Left lung (tissue), 10 donors: ENCODE measurements around the gene TSPYL2. TPM values are rescaled to one million over a fixed set of nuclear protein-coding genes. Genes with fewer than 3 reads are reported as not detected.

Experiments used
- ATAC-seq: fragments of 200-7000 bp; cut with Tn5 transposase; one replicate; pipeline ENCODE4 v1.9.1; 2020; ENCODE audit warnings: moderate library complexity
- DNase-seq, 4 donors: peaks; one replicate each; pipeline ENCODE4 v3.0.0-alpha.2; 2013 to 2020
- H3K27ac ChIP-seq, 2 donors: fragments of 200-600 bp; sonication (generic) in 1 of 2; one replicate each; pipeline versions ENCODE4 v1.5.0 to v1.8.0; 2020 to 2021
- H3K27me3 ChIP-seq, 2 donors: fragments of 200-600 bp; sonication (generic) in 1 of 2; one replicate each; pipeline versions ENCODE4 v1.5.0 to v1.8.0; 2020 to 2021
- H3K36me3 ChIP-seq, 2 donors: fragments of 200-600 bp; sonication (generic) in 1 of 2; one replicate each; pipeline versions ENCODE4 v1.5.0 to v1.8.0; 2020 to 2021
- H3K4me1 ChIP-seq, 2 donors: fragments of 200-600 bp; one replicate each; pipeline ENCODE4 v1.8.0; 2021
- H3K4me3 ChIP-seq, 2 donors: fragments of 200-600 bp; sonication (generic) in 1 of 2; one replicate each; pipeline versions ENCODE4 v1.5.0 to v1.8.0; 2020 to 2021; ENCODE audit warnings: mild to moderate bottlenecking in 1 of 2
- H3K9me3 ChIP-seq, 2 donors: fragments of 200-600 bp; sonication (generic) in 1 of 2; one replicate each; pipeline versions ENCODE4 v1.5.0 to v1.8.0; 2020 to 2021
- intact Hi-C, 2 donors: fragments of 100-400 bp; cut with DNase I; formaldehyde crosslinking; loops; one replicate each; pipeline versions ENCODE4 v1.11.2 to v1.14.2; 2022
- polyA plus RNA-seq, 6 donors: library from polyadenylated mRNA; unstranded; fragments of 120-200 nt; gene quantifications; one replicate each; pipeline ENCODE4 v1.2.1, GENCODE V29; 2013; ENCODE audit not compliant: insufficient read length in 6 of 6
- total RNA-seq, 2 donors: library from RNA; stranded (reverse); fragmentation: NEBNext Ultra II Directional; extraction: Animal tissue kit (Norgen Biotek cat#: 25700); gene quantifications; one replicate each; pipeline ENCODE4 v1.2.1, GENCODE V29; 2021
- TF ChIP-seq, protein P1 (sequence below), 2 donors: fragments of 200-600 bp; sonication (generic) in 1 of 2; IDR thresholded peaks; one replicate each; pipeline versions ENCODE4 v1.5.0 to v1.8.0; 2021; ENCODE audit warnings: antibody characterized with exemption in 2 of 2
- donor health status: DM: no; HTN: yes; CAD: no.
- donor health status: DM: no; HTN: no; CAD: no.

TSPYL2 gene
- total and polyA plus RNA-seq, 8 donors, result 16.6 to 73.6 (median 58.4) TPM

- intact Hi-C loops, result no loop called here
- TF ChIP-seq, protein P1, sequence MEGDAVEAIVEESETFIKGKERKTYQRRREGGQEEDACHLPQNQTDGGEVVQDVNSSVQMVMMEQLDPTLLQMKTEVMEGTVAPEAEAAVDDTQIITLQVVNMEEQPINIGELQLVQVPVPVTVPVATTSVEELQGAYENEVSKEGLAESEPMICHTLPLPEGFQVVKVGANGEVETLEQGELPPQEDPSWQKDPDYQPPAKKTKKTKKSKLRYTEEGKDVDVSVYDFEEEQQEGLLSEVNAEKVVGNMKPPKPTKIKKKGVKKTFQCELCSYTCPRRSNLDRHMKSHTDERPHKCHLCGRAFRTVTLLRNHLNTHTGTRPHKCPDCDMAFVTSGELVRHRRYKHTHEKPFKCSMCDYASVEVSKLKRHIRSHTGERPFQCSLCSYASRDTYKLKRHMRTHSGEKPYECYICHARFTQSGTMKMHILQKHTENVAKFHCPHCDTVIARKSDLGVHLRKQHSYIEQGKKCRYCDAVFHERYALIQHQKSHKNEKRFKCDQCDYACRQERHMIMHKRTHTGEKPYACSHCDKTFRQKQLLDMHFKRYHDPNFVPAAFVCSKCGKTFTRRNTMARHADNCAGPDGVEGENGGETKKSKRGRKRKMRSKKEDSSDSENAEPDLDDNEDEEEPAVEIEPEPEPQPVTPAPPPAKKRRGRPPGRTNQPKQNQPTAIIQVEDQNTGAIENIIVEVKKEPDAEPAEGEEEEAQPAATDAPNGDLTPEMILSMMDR (IDR thresholded peaks at IDR 0.05), result peak in 1 of 2 donors; percentile 9
- H3K27me3 ChIP-seq, result peaks cover 0 to 6% of the 10 kb centered on the region in 2 donors
- no peak overlapping the region for H3K4me3 ChIP-seq
- H3K9me3 ChIP-seq, result no peaks in the 10 kb centered on the region
- no peaks in the 10 kb centered on the region for H3K4me1 ChIP-seq
- ATAC-seq (no peak), DNase-seq (no peak)
- no peak overlapping the region for H3K27ac ChIP-seq
- no peaks in the 10 kb centered on the region for H3K36me3 ChIP-seq
Measured at GRCh38 chrX:53047228-53047627, 34.9 kb upstream of the TSPYL2 start.

- Histone ChIP-seq H3K36me3 (no peaks in the 10 kb centered on the region), H3K9me3 (no peaks in the 10 kb centered on the region), H3K4me1 (no peaks in the 10 kb centered on the region), H3K27me3 (peaks cover 0 to 6% of the 10 kb centered on the region in 2 donors), H3K27ac (no peak within 1 kb of the TSS), H3K4me3 (peak within 1 kb of the TSS; percentile 15 to 24)
- intact Hi-C loops, result no loop called here
- peak; percentile 86 for ATAC-seq
- DNase-seq, result peak in 3 of 4 donors; percentile 56 to 60 (median 58)
- TF ChIP-seq, protein P1 (IDR thresholded peaks at IDR 0.05), result no peak
Measured at GRCh38 chrX:53048169-53049126, 33.7 kb upstream of the TSPYL2 start, which contains the start of gene GPR173. Gene GPR173 (plus strand): TSS chrX:53048789. CDS start chrX:53076622, 27,833 bp downstream.

GRCh38 chrX:53049127-53049517 is 33.0 kb upstream of the TSPYL2 start:
- H3K27me3 ChIP-seq, result peaks cover 0 to 6% of the 10 kb centered on the region in 2 donors
- peak overlapping the region; percentile 15 to 24 for H3K4me3 ChIP-seq
- TF ChIP-seq, protein P1 (IDR thresholded peaks at IDR 0.05), result no peak
- H3K36me3 ChIP-seq, result no peaks in the 10 kb centered on the region
- ATAC-seq (no peak), DNase-seq (no peak)
- H3K4me1 ChIP-seq, result no peaks in the 10 kb centered on the region
- H3K27ac ChIP-seq, result no peak overlapping the region
- no peaks in the 10 kb centered on the region for H3K9me3 ChIP-seq
- intact Hi-C loops, result no loop called here

DNA sequence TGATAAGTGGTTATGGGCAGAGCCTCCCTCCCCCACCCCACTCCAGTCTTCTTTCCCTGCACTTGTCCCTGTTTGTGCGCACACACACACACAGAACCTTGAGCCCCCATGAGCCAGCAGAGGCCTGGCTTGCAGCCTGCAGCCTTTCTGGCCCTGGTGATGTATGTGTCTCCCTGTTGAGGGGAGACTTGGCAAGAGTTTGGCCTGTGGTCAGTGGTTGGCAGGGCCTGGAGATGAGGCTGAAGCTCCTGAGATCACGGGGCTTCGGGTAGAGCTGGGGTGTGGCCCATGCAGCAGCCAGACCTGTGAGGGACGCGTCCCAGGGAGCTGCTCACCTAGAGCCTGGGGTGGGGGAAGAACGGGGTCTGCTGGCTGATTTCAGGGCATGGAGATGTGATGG is 31.3 kb upstream of the TSPYL2 start:
- Histone ChIP-seq H3K4me3 (no peak overlapping the region), H3K27ac (no peak overlapping the region), H3K27me3 (peaks cover 0 to 6% of the 10 kb centered on the region in 2 donors), H3K4me1 (no peaks in the 10 kb centered on the region), H3K36me3 (no peaks in the 10 kb centered on the region), H3K9me3 (no peaks in the 10 kb centered on the region)
- ATAC-seq (no peak), DNase-seq (no peak)
- TF ChIP-seq, protein P1 (IDR thresholded peaks at IDR 0.05), result no peak
- intact Hi-C loops, result no loop called here

DNA sequence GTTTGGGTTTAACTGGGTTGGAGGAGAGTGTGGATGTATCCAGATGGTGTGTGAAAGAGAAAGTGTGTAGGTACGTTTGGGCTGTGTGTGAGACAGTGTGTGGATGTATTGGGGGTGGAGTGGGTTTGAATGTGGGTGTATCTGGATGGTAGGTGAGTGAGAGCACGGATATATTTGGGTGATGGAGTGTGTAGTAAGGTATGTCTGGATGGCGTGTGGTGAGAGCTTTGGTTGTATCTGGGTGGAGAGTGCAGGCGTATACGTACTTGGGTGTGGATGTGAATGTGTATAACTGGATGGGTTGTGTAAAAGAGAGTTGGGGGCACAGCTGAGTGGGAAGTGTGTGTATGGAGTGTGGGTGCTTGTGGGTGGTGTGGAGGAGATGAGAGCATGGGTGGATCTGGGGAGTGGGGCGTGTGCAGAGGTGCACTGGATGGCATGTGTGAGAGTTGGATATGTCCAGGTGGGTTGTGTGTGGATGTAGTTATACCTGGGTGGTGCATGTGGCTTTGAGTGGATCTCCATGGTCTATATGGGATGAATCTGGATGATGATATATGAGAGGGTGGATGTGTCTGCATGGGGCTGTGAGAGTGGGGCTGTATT is 26.8 kb upstream of the TSPYL2 start:
- TF ChIP-seq, protein P1 (IDR thresholded peaks at IDR 0.05), result no peak
- ATAC-seq (no peak), DNase-seq (no peak)
- no peak overlapping the region for H3K4me3 ChIP-seq
- no peaks in the 10 kb centered on the region for H3K36me3 ChIP-seq
- no peak overlapping the region for H3K27ac ChIP-seq
- intact Hi-C loops, result no loop called here
- no peaks in the 10 kb centered on the region for H3K4me1 ChIP-seq
- H3K9me3 ChIP-seq, result no peaks in the 10 kb centered on the region
- H3K27me3 ChIP-seq, result no peaks in the 10 kb centered on the region
